Thyroid gland (tissue), 4 donors: ENCODE measurements around the gene RMND5A.

Experiments
- CTCF ChIP-seq, 6 experiments: fragments of 200-600 bp in 3 of 6; fragments of 450-650 bp in 3 of 6; sonication (generic) in 3 of 6; IDR thresholded peaks; one replicate each; pipeline ENCODE4 v1.5.1; 2016 to 2019; ENCODE audit warnings: antibody characterized with exemption in 6 of 6, mild to moderate bottlenecking in 2 of 6, inconsistent platforms in 1 of 6, moderate library complexity in 1 of 6
- POLR2A ChIP-seq, 2 donors: fragments of 450-650 bp; IDR thresholded peaks; one replicate each; pipeline ENCODE4 v1.6.1; 2017; ENCODE audit warnings: antibody characterized with exemption in 2 of 2, mild to moderate bottlenecking in 2 of 2, moderate library complexity in 1 of 2

DNA sequence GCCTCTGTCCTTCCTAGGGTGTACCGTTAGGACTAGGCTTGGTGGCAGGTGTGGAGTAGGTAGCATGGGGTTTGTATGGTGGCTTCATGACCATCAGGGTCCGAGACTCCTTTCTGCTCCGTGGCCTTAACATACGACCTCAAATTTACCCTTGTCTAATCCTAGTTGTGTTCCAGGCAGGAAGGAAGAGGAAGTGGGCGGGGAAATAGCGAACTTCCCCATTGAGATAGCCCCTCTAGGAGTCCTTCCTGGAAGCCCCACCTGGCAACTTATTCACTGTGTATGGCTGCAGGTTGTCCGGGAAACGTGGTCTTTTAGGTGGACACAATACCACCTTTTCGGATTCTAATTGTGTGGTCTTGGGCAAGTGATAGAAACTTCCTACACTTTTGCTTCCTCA, 61.3 kb downstream of the RMND5A start:
- TF ChIP-seq POLR2A (IDR thresholded peaks at IDR 0.05): no peak
- no peak for TF ChIP-seq CTCF (IDR thresholded peaks at IDR 0.05)
